ENCODE results near the gene OLFM3. TPM values are rescaled to one million over a fixed set of nuclear protein-coding genes. Genes with fewer than 3 reads are reported as not detected.

Gene OLFM3
- total RNA-seq, 1 donor from 2014 or later = 3.8 TPM

- H3K9me3 Mint-ChIP-seq = no peaks in the 10 kb centered on the region
- no peaks in the 10 kb centered on the region for H3K36me3 Mint-ChIP-seq
- peaks cover 3% of the 10 kb centered on the region for H3K27me3 Mint-ChIP-seq
- H3K4me3 Mint-ChIP-seq = no peak overlapping the region
- no peak for DNase-seq (ENCODE audit: extremely low spot score, unreplicated experiment)
- TF ChIP-seq CTCF (conservative IDR thresholded peaks at IDR 0.05) = no peak
- peaks cover 10% of the 10 kb centered on the region for H3K4me1 Mint-ChIP-seq (ENCODE audit: unreplicated experiment)
- no peak overlapping the region for H3K27ac Mint-ChIP-seq
Observed at GRCh38 chr1:101967871-101968270, 28.9 kb downstream of the OLFM3 start.

- no peaks in the 10 kb centered on the region for H3K36me3 Mint-ChIP-seq
- no peak for DNase-seq (ENCODE audit: extremely low spot score, unreplicated experiment)
Observed at GRCh38 chr1:101965341-101965740, 31.4 kb downstream of the OLFM3 start.

GRCh38 chr1:101964708-101965107, 32.0 kb downstream of the OLFM3 start:
- DNase-seq (ENCODE audit: extremely low spot score, unreplicated experiment) = no peak
- peaks cover 10% of the 10 kb centered on the region for H3K4me1 Mint-ChIP-seq (ENCODE audit: unreplicated experiment)

More at GRCh38 chr1:101965341-101965740, 31.4 kb downstream of the OLFM3 start:
- Mint-ChIP-seq H3K4me1 (ENCODE audit: unreplicated experiment) (peaks cover 10% of the 10 kb centered on the region), H3K4me3 (no peak overlapping the region), H3K27ac (no peak overlapping the region), H3K9me3 (no peaks in the 10 kb centered on the region), H3K27me3 (peaks cover 3% of the 10 kb centered on the region)
- no peak for TF ChIP-seq CTCF (conservative IDR thresholded peaks at IDR 0.05)

GRCh38 chr1:101960142-101960541, 36.6 kb downstream of the OLFM3 start:
- no peaks in the 10 kb centered on the region for H3K9me3 Mint-ChIP-seq
- TF ChIP-seq CTCF (conservative IDR thresholded peaks at IDR 0.05) = no peak
- H3K4me3 Mint-ChIP-seq = no peak overlapping the region
- H3K27ac Mint-ChIP-seq = no peak overlapping the region
- peaks cover 7% of the 10 kb centered on the region for H3K4me1 Mint-ChIP-seq (ENCODE audit: unreplicated experiment)
- H3K27me3 Mint-ChIP-seq = no peaks in the 10 kb centered on the region
- no peak for DNase-seq (ENCODE audit: extremely low spot score, unreplicated experiment)
- H3K36me3 Mint-ChIP-seq = no peaks in the 10 kb centered on the region

More at GRCh38 chr1:101964708-101965107, 32.0 kb downstream of the OLFM3 start:
- Mint-ChIP-seq H3K9me3 (no peaks in the 10 kb centered on the region), H3K27me3 (peaks cover 3% of the 10 kb centered on the region), H3K27ac (no peak overlapping the region), H3K36me3 (no peaks in the 10 kb centered on the region), H3K4me3 (no peak overlapping the region)
- no peak for TF ChIP-seq CTCF (conservative IDR thresholded peaks at IDR 0.05)

- H3K4me1 Mint-ChIP-seq (ENCODE audit: unreplicated experiment) = peaks cover 4% of the 10 kb centered on the region
- H3K9me3 Mint-ChIP-seq = no peaks in the 10 kb centered on the region
- no peaks in the 10 kb centered on the region for H3K27me3 Mint-ChIP-seq
- no peak for DNase-seq (ENCODE audit: extremely low spot score, unreplicated experiment)
- no peak for TF ChIP-seq CTCF (conservative IDR thresholded peaks at IDR 0.05)
- no peak overlapping the region for H3K4me3 Mint-ChIP-seq
- no peaks in the 10 kb centered on the region for H3K36me3 Mint-ChIP-seq
- H3K27ac Mint-ChIP-seq = no peak overlapping the region
Observed at GRCh38 chr1:101959456-101959855, 37.3 kb downstream of the OLFM3 start.

- no peak for TF ChIP-seq CTCF (conservative IDR thresholded peaks at IDR 0.05)
- Mint-ChIP-seq H3K27ac (no peak overlapping the region), H3K27me3 (no peaks in the 10 kb centered on the region), H3K4me1 (ENCODE audit: unreplicated experiment) (no peaks in the 10 kb centered on the region), H3K36me3 (no peaks in the 10 kb centered on the region), H3K9me3 (no peaks in the 10 kb centered on the region), H3K4me3 (no peak overlapping the region)
- DNase-seq (ENCODE audit: extremely low spot score, unreplicated experiment) = no peak
Observed at GRCh38 chr1:101957771-101958170, 39.0 kb downstream of the OLFM3 start.

Data from type B pancreatic cell (in vitro differentiated cells).